Measurements from ENCODE around the gene GSTM2.

Gene GSTM2

GRCh38 chr1:109667452-109668122 lies at the start of gene GSTM2:
Gene GSTM2 (plus strand): TSS chr1:109668057. CDS start chr1:109668116, 59 bp downstream.
- DNase-seq = peak; percentile 81
- in situ Hi-C loops (cut with HindIII; ENCODE audit: low pct_ligation_motif_present, low pct_unique_long_range_greater_than_20kb, low sequenced_read_pairs) = no loop called here

DNA sequence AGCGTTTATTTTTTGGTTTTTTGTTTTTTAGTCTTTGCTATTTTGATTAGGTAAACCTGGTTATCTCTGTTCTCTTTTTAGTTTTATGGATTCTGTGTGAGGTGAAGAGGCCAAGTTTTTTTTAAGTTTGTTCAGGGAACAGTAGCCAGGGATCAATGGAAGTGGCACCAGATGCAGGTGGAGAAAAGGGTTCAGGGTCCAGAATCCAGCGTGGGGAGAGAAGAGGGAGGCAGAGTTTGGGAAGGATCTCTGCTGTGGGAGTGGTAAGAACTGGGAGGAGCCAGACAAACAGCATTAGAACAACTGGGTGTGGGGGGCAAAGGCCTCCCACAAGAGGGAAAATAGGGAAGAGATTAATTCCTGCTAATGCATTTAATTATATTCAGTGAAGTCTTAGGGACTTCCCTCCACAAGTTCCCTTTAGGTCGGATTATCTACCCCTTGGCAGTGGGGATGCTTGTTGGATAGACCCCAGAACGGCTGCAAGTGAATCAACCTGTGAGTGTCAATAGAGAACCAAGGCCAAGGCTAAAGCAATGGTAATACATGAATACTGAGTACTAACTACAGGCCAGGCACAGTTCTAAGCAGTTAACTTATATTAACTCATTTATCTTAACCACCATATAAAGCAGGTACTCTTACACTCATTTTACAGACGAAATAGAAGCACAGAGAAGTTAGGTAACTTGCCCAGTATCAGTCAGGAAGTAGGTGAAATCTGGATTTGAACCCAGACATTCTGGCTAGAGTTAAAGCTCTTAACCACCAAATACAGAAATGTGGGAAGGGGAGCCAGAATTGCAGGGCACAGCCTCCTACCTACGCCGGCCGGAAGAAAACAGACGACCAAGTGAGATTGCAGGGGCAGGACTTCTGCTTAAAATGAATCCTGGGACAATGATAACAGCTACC lies 48.9 kb upstream of the GSTM2 start:
- DNase-seq = no peak
- in situ Hi-C loops (cut with HindIII; ENCODE audit: low pct_ligation_motif_present, low pct_unique_long_range_greater_than_20kb, low sequenced_read_pairs) = no loop called here

DNA sequence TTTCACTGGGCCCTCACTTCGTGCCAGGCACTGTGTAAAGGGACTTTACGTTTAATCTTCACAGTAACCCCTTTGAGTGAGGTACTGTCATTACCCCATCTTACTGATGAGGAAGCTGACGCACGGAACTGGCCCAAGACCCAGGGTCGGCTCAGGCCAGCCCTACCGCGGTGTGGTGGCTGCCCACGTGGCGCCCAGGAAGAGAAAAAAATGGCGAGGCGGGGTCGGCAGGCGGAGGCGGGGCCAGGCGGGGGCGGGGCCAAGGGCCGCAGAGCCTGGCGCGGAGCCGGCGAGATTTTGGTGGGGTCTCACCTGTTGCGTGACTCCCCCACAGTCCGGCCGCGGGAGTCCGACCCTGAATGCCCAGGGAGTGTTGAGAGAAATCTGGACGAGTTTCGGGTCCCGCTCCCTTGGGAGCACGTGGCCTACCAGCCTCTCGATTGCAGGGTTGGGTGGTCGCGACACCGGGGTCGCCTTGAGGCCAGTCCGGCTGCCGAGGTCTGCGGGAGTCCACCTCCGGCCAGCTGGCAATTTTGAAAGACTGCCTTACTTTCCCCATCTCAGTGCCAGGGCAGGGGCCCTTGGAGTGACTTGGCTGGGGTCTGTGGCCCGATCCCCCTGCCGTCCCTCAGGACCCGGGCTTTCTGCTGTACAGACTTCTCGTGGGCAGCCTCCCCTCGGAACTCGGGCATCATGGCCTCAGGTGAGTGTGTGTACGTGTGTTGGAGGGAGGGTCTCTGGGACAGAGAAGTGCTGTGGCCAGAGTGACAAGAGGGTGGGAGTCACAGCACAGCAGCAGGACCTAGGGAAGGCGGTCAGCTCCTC lies 48.1 kb upstream of the GSTM2 start, which contains the start of the genes AMPD2 and GNAT2:
Gene AMPD2 (plus strand): TSS at position 262 of the 825 bp plus-strand sequence. CDS start 1,339 bp downstream, outside the sequence.
Gene GNAT2 (minus strand): TSS at position 41 of the 825 bp plus-strand sequence. CDS start 6,746 bp downstream, outside the sequence.
- in situ Hi-C loops (cut with HindIII; ENCODE audit: low pct_ligation_motif_present, low pct_unique_long_range_greater_than_20kb, low sequenced_read_pairs) = no loop called here
- DNase-seq = peak; percentile 74

DNA sequence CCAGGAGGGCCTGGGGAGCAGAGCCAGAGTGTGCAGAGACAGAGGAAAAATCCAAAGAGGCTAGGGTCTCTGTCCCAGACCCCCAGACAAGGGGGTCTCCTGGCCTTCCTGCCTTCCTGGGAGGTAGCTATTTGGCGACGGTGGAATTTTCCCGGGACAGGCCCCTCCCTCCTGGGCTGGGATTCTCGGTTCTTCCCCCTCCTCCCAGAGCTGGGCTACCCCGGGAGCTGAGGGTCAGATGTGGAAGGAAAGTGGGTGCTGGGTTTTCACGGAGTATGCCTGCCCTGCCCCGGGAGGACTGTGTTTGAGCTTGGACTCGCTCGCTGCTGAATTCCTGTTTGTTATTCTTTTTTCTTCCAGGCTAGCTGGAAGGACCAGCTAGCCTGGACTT lies 47.5 kb upstream of the GSTM2 start:
- in situ Hi-C loops (cut with HindIII; ENCODE audit: low pct_ligation_motif_present, low pct_unique_long_range_greater_than_20kb, low sequenced_read_pairs) = no loop called here

GRCh38 chr1:109620841-109621286 lies 47.0 kb upstream of the GSTM2 start:
- DNase-seq = peak; percentile 90
- in situ Hi-C loops (cut with HindIII; ENCODE audit: low pct_ligation_motif_present, low pct_unique_long_range_greater_than_20kb, low sequenced_read_pairs) = no loop called here

More for the DNA sequence above, 47.5 kb upstream of the GSTM2 start:
- DNase-seq = peak; percentile 51

DNA sequence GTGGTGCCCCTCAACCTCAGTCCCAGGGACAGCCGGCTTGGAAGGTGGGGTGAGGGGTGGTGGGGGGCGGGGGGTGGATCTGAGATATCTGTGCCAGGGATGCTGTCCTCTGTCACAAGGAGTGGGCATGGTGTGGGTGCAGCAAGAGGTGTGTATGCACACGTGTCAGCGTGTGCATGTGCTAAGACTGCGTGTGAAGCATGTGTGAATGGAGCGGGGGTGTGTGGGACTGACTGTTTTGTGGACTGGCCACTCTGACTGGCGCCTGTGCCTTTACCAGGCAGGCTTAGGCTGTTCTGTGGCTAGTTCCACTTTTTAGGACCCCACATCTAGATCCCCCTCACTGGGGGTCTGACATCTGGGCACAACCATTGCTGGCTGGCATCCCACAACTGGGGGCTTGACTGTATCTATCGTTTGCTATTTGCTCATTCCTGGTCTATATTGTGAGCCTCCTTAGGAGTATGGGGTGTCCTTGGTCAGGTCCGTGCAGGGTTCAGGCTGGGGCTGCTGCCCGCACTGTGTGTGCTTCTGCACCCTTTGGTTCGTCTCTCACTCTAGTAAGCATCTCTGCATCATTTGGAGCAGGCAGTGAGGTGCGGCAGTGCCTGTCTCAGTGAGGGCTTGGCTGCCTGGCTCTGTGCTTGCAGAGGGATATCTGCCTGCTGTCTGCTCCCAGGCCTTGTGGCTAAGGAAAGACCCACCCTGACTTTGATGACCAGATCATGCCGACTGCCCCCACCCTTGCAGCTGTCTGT lies 46.3 kb upstream of the GSTM2 start:
- DNase-seq = no peak
- in situ Hi-C loops (cut with HindIII; ENCODE audit: low pct_ligation_motif_present, low pct_unique_long_range_greater_than_20kb, low sequenced_read_pairs) = no loop called here

DNA sequence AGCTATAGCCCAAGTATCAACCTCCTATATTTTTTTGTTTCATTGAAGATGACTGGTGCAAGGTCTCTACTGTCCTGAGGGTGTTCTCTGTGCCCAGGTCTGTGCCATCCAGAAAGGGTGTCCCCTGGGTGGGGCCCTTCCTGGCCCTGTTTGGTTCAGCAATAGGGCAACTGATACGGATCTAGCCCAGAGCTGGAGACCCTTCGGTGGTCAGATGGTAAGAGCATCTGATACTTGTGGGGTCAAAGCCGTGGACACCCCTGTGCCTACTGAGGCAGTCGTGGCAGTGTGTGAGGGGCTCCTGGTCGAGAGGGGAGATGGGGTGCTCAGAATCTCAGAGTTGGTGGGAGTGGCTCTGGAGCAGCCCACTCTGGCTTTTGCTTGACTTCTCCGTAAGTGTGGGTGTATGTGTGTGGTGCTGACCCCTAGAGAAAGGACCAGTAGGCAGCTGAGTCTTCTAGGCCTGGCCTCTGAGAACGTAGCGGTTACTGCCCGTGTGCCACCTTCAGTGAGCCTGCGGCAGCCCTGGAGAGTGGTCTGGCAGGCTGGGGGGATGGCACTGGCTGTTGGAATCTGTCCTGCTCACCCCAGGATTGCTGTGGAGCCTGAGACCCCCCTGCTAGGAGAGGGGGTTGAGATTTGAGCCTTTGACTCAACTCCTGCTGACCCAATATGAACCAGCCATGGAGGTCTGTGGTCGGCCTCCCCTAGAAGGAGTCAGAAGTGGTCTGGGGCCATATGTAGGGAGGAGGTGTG lies 45.5 kb upstream of the GSTM2 start:
- no peak for DNase-seq
- in situ Hi-C loops (cut with HindIII; ENCODE audit: low pct_ligation_motif_present, low pct_unique_long_range_greater_than_20kb, low sequenced_read_pairs) = no loop called here

- DNase-seq = no peak
- in situ Hi-C loops (cut with HindIII; ENCODE audit: low pct_ligation_motif_present, low pct_unique_long_range_greater_than_20kb, low sequenced_read_pairs) = no loop called here
Measured at GRCh38 chr1:109622895-109623294, 45.0 kb upstream of the GSTM2 start.

DNA sequence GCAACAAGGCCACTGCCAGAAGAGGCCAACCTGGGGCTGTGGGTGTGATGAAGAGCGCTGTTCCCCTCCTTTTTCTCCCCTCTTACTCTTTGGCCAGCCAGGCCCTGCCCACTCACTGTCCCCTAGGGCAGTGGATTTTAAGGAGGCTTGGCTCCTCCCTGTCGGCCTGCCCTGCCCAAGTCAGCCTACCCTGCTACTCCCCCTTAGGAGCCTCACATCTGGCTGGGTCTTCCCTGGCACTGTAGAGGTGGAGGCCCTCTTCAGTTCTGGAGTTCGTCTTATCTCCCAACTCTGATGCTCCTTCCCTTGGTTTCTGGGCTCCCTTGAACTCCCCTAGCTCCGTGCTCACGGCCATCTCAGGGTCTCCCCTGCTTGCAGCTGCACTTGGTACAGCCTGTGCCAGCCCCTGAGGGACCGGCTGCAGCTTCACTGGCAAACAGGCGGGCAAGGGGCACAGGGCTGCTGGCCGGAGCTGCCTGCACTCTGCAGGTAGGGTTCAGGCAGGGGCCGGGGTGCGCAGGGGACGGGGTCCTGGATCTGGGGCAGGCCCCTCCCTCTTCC lies 44.2 kb upstream of the GSTM2 start:
- in situ Hi-C loops (cut with HindIII; ENCODE audit: low pct_ligation_motif_present, low pct_unique_long_range_greater_than_20kb, low sequenced_read_pairs) = no loop called here
- DNase-seq = no peak

GRCh38 chr1:109624201-109625010 lies 43.5 kb upstream of the GSTM2 start:
- no peak for DNase-seq
- in situ Hi-C loops (cut with HindIII; ENCODE audit: low pct_ligation_motif_present, low pct_unique_long_range_greater_than_20kb, low sequenced_read_pairs) = no loop called here

- DNase-seq = no peak
- in situ Hi-C loops (cut with HindIII; ENCODE audit: low pct_ligation_motif_present, low pct_unique_long_range_greater_than_20kb, low sequenced_read_pairs) = no loop called here
Measured at GRCh38 chr1:109625176-109625575, 42.7 kb upstream of the GSTM2 start.

- DNase-seq = no peak
- in situ Hi-C loops (cut with HindIII; ENCODE audit: low pct_ligation_motif_present, low pct_unique_long_range_greater_than_20kb, low sequenced_read_pairs) = no loop called here
Measured at GRCh38 chr1:109625601-109626560, 42.0 kb upstream of the GSTM2 start.

- DNase-seq = no peak
- in situ Hi-C loops (cut with HindIII; ENCODE audit: low pct_ligation_motif_present, low pct_unique_long_range_greater_than_20kb, low sequenced_read_pairs) = no loop called here
Measured at GRCh38 chr1:109626682-109627408, 41.0 kb upstream of the GSTM2 start.

DNA sequence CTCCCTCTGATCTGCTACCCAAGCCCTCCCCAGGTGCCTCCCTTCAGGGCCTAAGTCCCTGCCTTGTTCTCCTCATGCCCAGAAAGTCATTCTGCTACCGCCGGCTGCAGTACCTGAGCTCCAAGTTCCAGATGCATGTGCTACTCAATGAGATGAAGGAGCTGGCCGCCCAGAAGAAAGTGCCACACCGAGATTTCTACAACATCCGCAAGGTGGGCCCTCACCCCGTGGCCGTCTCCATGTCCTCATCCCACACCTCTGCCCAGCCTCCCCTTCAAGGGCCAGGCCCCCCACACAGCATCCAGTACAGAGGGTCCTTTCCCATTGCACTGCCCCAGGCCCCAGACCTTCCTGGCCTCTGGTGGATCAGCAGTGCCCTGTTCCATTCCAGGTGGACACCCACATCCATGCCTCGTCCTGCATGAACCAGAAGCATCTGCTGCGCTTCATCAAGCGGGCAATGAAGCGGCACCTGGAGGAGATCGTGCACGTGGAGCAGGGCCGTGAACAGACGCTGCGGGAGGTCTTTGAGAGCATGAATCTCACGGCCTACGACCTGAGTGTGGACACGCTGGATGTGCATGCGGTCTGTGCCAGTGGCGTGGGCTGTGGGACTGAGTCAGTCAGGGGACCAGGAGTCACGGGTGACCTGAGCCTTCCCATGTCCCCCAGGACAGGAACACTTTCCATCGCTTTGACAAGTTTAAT lies 40.0 kb upstream of the GSTM2 start:
- DNase-seq = peak; percentile 92
- in situ Hi-C loops (cut with HindIII; ENCODE audit: low pct_ligation_motif_present, low pct_unique_long_range_greater_than_20kb, low sequenced_read_pairs) = no loop called here

Measured in ACHN (cell line).